GM21515 (cell line): ENCODE data around the gene ZNF445.
"Not testable (repeated sequence)": the region's sequence is repeated elsewhere in the genome, so short reads cannot be mapped to it uniquely, and the experiment has no call there.

ENCODE experiments used
- ATAC-seq: cut with Tn5 transposase; IDR thresholded peaks from one replicate; pipeline ENCODE4 v1.9.1; 2021; ENCODE audit not compliant: unreplicated experiment

The ZNF445 gene

DNA sequence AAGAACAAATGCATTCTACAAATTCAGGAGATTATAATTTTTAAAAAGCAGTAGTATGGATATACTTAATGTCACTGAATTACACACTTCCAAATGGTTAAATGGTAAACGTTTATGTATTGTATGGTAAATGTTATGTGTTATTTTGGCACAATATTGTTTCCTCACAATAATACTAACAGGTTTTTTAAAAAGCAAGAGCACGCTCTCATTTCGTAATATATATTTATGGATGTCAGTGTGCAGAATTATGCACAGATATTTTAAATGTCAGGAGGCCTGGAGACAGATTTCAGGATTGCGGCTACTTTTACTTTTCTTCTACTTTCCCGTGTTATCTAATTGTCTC is 533 bp downstream of the ZNF445 start:
- ATAC-seq: no peak

DNA sequence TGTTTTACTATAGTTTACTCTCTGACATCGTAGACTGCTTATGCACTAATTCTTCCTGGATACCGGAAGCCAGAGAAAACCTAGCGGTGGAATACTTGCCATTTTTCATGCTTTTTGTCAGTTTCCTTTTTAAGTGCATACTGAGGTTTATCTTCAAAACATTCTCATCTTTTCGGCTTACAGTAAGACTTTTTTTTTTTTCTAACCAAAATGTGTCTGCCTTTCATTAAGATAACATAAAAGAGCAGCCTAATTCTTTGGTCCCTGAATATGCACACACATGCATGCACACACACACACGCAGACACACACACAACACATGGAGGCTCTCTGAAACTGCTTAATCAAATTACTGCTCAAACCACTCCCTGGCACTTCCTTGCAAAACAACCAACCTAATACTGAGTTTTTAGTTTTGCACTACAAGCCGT is 1.3 kb downstream of the ZNF445 start:
- ATAC-seq: no peak

DNA sequence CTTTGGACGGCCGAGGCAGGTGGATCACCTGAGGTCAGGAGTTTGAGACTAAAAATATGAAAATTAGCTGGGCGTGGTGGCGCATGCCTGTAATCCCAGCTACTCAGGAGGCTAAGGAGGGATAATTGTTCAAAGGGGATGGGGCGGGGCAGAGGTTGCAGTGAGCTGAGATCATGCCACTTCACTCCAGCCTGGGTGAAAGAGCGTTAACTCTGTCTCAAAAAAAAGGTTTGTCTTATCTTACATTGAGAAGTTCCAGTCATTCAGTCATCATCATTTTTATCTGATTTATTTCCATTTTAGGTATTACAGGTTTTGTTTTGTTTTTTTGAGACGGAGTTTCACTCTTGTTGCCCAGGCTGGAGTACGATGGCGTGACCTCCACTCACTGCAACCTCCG is 2.6 kb downstream of the ZNF445 start:
- not testable (repeated sequence) for ATAC-seq

DNA sequence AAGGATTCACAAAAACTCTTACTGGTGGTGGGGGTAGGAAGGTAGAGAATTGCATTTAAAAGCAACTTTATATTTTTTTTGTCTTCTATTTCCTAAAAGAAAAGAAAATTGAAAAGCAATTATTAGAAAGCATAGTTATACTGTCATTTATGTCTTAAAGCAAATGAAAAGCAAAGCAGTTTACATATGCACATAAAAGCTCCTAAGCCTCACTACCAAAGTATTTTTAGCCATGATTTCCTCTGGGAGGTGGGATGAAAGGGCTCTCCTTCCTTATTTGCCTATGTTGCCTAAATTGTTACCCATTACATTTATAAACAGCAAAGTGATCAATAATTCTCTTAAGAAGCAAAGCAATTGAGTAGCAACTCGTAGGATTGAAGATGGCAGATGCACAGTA is 7.0 kb downstream of the ZNF445 start:
- ATAC-seq: no peak

DNA sequence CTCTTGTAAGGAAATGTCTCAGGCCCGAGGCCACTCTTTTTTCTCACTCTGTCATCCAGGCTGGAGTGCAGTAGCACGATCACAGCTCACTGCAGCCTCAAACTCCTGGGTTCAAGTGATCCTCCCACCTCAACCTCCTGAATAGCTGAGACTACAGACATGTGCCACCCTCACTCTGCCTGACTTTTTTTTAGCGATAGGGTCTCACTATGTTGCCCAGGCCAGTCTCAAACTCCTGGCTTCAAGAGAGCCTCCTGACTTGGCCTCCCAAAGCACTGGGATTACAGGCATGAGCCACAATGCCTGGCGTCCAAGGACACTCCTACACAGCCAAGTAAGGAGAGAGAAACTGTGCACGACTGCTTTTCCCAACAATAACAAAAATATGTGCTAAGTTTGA is 7.6 kb downstream of the ZNF445 start:
- no peak for ATAC-seq

DNA sequence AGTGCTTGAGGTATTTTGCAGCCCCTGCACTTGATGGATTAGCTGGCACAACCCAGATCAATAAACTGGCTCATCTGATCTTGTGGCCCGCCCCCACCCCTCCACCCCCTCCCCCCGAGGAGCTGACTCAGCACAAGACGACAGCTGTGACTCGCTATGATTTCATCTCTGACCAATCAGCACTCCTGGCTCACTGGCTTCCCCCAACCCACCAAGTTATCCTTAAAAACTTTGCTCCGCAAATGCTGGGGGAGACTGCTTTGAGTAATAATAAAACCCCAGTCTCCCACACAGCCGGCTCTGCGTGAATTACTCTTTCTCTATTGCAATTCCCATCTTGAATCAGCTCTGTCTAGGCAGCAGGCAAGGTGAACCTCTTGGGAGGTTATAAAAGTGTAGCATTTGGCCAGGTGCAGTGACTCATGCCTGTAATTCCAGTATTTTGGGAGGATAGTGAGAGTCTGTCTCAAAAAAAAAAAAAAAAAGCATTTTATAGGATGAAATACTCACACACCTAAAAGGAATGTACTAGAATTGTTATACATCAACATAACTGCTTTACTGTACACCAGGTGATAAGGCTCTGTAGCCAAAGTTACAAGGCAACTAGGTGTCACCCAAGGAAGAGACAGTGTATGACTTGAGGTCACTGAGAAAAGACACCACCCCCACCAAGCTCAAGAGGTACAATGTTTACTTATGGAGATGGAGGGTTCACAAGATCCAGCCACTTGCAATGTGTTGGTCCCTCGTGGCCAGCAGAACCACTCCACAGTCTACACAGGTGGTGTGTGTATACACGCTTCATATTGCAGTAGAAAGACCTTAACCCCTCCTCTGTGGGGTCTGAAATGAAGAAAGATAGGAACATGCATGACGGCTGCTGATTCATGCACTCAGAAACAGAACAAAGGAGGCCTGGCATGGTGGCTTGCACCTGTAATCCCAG is 8.6 kb downstream of the ZNF445 start:
- no peak for ATAC-seq

DNA sequence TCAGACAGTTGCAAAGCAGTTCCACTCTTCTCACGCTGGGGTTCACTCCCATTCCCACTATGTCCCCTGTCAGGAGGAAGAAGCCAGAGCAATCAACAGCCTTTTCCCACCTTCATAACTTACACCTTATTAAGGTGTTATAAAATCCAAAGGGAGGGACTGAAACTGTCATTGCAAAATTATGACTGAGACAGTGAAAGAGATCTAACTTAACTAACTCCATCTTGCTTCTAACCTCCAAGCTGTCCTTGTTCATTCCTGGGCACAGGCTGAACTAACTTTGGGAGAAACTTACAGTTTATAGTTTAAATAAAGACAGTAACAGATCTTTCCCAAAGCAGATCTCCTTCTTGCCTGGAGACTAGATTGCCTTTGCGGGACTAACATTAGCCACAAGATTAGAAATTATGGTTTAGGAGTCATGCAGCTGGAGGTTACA is 9.4 kb downstream of the ZNF445 start:
- ATAC-seq: not testable (repeated sequence)

DNA sequence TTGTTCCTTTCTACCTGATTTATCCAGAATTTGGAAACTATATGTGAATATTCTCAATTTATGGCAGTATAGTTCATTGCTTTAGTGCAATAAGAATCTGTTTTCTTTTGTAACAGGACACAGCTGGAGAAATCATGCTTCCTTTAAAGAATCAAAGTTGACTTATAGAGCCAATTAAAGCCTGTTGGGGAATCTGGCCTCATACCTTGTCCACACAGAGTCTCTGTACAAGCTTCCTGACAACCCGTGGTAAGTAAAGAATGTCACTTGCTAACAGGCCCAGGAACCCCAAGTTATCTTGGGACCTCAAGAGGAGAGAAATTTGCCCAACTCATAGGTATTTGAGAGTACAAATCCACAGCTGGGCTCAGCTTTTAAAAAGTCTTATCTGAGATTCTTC is 10.2 kb downstream of the ZNF445 start:
- ATAC-seq: no peak

DNA sequence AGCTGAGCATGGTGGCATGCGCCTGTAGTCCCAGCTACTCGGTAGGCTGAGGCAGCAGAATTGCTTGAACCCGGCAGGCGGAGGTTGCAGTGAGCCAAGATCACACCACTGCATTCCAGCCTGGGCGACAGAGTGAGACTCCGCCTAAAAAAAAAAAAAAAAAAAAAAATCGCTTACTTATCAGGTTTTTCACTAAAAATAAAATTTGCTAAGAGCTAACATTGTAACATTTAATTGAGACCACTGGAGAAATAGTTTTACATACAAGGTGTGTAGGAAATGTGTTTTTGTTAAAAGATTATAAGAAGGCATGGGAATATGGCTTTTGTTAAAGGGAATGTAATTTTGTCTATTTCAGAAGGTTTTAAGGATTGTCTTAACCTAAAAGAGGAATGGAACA is 12.6 kb downstream of the ZNF445 start:
- not testable (repeated sequence) for ATAC-seq

DNA sequence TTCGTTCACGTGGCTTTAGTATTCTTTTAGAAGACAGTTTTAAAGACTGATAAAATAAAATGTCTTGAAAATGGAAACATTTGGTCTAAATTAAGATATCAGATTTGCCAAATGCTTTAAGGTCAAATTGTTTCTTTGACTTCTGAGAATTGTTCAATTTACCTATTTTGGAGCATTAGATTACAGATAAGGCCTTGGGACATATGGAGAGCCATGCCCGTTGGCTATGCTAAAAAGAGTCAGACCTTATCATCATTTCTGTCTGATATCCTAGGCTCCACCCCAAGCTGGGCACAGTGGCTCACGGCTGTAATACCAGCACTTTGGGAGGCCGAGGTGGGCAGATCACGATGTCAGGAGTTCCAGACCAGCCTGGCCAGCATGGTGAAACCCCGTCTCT is 13.0 kb downstream of the ZNF445 start:
- ATAC-seq: no peak

DNA sequence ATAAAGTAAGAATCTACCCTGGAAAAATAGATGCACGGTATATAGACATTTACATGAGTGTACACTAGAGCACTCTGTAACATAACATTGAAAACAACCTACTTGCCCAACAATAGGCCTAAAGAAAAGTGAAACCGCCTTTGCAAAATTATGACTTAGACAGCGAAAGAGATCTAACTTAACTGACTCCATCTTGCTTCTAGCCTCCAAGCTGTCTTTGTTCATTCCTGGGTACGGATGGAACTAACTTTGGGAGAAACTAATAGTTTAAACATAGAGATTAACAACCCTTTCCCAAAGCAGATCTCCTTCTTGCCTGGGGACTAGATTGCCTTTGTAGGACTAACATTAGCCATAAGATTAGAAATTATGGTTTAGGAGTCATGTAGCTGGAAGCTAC is 17.4 kb downstream of the ZNF445 start:
- ATAC-seq: not testable (repeated sequence)

DNA sequence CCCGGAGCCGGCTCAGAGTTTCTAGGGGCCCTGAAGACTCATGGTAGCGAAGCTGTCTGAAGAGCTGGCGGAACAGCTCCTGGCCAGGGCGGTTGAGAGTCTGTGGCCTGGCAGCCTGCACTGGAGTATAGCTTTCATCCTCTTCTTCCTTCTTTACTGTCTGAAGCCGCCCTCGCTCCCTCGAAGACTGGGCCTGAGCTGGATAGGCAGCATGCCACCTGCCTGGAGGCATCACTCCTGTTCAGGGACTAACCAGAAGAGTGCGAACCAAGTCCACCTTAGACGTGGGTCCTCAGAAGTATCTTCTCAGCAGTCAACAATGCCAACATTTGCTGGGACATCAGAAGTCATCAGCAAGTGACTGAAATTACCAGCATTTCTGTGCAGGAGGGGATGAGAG is 22.2 kb downstream of the ZNF445 start:
- ATAC-seq: no peak

DNA sequence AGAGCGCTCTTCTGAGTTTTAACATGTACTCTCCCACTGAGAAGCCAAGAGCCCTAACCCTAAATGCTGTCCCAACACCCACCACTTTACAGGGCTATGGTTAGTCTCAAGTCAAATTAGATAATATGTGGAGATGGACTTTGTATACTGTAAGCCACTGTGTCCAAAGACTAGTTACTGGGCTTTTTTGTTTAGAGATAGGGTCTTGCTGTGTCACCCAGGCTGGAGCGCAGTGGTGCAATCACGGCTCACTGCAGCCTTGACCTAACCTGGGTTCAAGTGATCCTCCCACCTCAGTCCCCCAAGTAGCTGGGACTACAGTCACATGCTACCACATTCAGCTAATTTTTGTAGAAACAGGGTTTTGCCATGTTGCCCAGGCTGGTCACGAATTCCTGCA is 23.2 kb downstream of the ZNF445 start:
- no peak for ATAC-seq

DNA sequence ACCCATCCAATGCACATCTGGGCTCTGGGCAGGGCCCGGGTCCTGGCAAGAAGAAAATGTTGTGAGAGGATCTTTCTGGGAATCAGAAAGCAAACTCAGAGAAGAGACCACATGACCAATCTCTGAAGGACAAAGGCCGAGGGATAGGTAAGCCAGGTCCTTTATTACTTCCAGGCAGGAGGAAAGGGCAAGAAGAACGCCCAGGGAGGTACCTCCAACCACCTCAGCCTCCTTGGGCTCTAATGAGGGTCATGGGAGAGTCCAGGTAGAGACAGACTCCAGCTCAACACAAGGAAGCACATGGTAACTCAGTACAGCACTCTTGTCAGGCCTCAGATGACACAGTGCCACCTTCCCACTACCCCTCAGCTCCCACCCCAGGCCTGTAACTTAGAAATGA is 26.0 kb downstream of the ZNF445 start:
- no peak for ATAC-seq

DNA sequence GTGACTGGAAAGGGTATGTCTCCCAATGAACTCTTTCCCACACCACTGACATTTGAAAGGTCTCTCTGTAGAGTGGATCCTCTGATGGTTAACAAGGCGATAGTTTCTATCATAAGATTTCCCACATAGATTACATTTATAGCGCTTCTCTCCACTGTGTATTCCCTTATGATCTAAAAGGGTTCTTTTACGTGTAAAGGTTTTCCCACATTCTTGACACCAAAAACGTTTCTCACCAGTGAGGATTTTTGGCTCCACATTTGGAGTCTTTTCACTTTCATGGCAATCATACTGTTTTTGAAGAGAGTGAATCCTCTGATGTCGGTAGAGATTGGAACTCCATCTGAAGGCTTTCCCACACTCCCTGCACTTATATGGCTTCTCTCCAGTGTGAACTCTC is 30.5 kb downstream of the ZNF445 start:
- ATAC-seq: no peak

DNA sequence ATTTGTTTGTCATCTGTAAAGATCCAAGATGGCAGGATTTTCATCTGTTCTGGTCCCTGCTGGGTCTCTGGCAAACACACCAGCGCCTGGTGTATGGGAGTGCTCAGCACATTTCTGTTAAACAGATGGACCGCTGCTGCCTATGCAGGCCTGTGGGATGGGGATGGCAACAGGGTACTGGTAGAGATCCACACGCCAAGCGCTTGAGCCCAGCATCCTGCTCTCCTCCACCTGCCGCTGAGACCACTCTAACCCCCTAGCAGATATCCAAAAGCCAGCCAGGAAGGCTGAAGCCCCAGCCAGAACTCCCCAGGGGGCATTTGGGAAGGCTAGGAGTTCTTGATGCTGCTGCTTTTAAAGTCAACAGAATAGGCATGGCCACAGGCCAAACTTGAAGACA is 31.7 kb downstream of the ZNF445 start:
- ATAC-seq: no peak

DNA sequence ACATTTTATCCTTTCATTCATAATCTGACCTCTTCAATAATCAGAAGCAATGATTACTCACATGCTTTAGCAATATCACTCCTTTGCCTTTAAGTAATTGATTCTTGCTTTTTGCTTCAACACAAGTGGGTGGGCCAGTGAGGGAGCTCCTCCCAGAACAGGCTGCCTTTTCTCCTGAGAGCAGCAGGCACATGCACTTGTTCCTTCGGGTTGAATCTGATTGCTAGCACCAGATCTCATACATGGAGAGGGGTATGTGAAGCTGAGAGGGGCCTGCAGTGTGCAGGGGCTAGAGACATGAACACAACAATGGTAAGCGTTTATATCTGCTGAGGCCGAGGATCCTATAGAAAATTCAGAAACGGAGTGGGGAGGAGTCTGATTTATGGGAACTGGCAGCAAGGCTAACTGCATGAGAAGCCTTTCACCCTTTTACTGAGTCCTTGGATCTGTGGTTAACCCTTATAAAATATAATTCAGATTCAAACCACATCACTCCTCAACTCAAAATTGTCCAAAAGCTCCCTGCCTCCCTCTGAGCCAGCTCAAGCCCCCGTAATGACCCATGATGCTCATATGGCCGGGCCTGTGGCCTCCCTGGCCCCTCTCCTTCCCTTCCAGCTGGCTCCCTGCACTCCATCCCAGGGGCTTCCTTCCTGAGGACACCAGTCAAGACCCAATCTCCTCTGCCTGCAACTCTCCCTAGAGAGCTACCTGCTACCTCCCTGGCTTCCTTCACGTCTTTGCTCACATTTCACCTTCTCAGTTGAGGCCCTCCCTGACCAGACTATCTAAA is 32.4 kb downstream of the ZNF445 start:
- no peak for ATAC-seq

DNA sequence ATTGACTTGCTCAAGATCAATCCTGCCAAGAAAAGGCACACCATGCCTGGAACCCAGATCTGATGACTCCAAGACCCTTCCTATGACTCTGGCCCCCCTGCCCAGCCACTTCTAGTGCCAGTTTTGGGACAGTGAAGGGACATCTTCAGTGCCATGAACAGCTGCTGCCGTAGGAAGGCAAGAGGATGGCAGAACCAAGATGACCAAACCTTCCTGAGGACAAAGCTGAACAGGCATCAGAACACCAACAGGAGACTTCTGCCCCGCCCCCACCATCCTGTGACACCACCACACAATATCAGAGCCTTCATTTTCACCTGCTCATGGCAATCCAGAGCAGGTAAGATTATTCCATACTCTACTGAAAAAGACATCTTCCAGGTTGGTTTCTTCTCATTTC is 33.0 kb downstream of the ZNF445 start:
- no peak for ATAC-seq

DNA sequence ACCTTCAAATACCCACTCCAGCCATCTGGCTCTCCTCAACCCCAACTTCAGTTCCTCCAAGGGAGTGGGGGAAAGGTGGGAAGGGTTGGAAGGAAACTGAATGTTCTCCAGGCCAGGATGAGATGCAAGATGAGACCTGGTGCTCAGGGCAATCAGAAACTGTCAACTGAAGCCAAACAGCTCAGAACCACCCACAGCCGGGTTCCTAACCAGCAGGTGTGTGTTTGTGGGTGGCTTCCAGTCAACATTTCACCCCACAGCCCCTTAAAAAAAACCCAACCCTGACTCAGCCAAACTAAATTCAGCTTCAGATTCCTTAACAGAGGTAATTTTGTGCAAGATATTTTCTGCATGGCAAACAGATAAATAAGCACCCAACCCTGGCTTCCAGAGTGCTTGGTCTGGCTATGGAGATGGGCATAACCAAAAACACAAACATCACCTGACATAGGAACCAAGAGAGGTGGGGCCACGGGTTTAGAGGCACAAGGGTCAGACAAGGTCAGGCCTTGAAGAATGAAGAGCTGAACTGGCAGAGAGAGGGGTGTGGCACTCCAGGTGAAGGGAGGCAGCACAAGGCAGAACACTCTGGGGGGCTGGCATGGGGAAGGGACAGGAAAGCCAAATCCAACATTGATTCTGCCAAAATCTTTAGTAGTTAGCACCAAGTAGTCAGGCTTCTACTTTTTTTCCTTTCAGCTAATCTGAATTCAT is 34.7 kb downstream of the ZNF445 start:
- ATAC-seq: no peak

DNA sequence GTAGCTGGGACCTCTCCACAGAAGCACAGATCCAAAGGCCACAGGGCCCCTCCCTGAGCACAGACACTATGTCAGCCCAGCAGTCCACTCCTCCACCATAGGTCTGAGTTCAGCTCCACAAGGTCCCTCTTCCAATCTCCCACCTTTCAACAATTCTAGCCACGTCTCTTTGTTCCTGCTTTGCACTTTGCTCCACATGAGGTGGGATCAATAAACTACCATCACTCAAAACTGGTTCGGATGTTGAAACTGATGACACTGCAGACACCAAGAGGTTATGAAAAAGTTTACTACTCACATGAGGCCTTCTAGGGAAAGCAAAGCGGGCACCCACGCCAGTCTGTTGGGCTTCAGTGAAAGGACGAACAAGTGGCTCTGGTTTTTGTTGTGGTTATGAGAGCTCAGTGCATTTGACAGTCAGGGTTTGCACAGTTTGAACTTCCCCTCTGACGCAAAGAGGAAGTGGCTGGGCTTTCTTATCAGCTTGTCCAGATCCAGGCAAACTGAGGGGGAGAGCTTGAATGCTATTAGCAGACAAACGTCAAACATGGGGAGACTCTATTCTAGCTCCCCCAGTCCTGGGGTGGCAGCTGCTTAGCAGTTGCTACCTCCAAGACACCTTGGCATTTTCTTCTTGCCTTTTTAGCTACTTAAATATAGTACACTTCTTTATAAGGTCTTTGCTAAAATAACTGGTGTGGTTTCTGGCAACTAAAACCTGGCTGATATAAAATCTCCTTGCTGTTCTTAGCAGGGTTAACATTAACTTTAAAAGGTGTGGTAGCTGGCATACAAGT is 37.8 kb downstream of the ZNF445 start:
- peak; percentile 97 for ATAC-seq

DNA sequence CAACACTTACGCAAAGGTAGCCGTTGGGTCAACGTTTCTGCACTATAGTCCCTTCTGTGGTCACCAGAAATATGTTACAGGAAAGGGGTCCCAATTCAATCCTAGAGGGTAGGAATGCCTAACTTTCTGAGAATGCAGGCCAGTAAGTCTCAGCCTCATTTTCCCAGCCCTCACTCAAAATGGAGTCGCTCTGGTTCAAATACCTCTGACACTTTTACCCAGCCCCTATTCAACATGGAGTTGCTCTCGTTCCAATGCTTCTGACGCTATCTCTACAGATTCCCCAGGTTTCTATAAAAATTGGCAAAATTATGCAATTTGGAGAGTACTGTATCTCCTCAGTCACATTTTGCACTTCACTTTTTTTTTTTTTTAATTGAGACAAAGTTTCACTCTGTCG is 39.7 kb downstream of the ZNF445 start:
- no peak for ATAC-seq
